AG04449 (cell line): ENCODE results near the gene B4GALNT4.
A peak's percentile ranks its signal among the peaks of the same experiment; 100 is the strongest.
"Not testable (repeated sequence)": the region's sequence is repeated elsewhere in the genome, so short reads cannot be mapped to it uniquely, and the experiment has no call there.

Experiments used
- CTCF ChIA-PET: fragments of 350-600 bp; formaldehyde crosslinking; extraction: SDS; loops from one replicate; lab custom pipeline; 2021; ENCODE audit warnings: antibody characterized with exemption; lab: Yijun Ruan, JAX
- POLR2A ChIA-PET: fragments of 400-600, 350-600 bp; formaldehyde crosslinking; extraction: SDS; loops from one replicate; lab custom pipeline; 2020; ENCODE audit warnings: antibody characterized with exemption, inconsistent platforms; lab: Yijun Ruan, JAX
- DNase-seq: peaks from one replicate; pipeline ENCODE4 v3.0.0-alpha.2; 2010; ENCODE audit warnings: low read depth, low spot score
- H3K4me3 ChIP-seq: 2 replicates; pipeline ENCODE4 v1.5.1; 2011; ENCODE audit warnings: low read depth, mild to moderate bottlenecking, control low read depth, low read length
- CTCF ChIP-seq: IDR thresholded peaks from one replicate; pipeline ENCODE4 v1.5.1; 2011; ENCODE audit warnings: mild to moderate bottlenecking, moderate library complexity, low read length, control low read depth, inconsistent platforms; ENCODE audit not compliant: insufficient read depth; ENCODE audit errors: missing control alignments

The B4GALNT4 gene

GRCh38 chr11:384511-384910, 15.2 kb downstream of the B4GALNT4 start:
- ChIA-PET POLR2A (no interaction called here), CTCF (interaction anchor here (1.2 to 2.9 kb wide), 2 partner anchors 12 to 65 kb away, joined by 3 to 7 read pairs; no protein-coding TSS in a partner anchor)
- no peak overlapping the region for H3K4me3 ChIP-seq
- TF ChIP-seq CTCF: no peak
- DNase-seq: no peak

- TF ChIP-seq CTCF: no peak
- CTCF ChIA-PET: interaction anchor here (1.0 to 1.7 kb wide), 2 partner anchors 15 to 80 kb away, joined by 3 to 6 read pairs; no protein-coding TSS in a partner anchor
- DNase-seq: no peak
- POLR2A ChIA-PET: no interaction called here
- no peak overlapping the region for H3K4me3 ChIP-seq
These were observed 16.5 kb downstream of the B4GALNT4 start for GRCh38 chr11:385594-386351.

GRCh38 chr11:386483-386882, 17.2 kb downstream of the B4GALNT4 start:
- TF ChIP-seq CTCF: no peak
- DNase-seq: no peak
- no peak overlapping the region for H3K4me3 ChIP-seq
- CTCF ChIA-PET: interaction anchor here (1.0 to 1.7 kb wide), 2 partner anchors 16 to 81 kb away, joined by 3 to 6 read pairs; no protein-coding TSS in a partner anchor
- POLR2A ChIA-PET: no interaction called here

GRCh38 chr11:387193-387793, 18.0 kb downstream of the B4GALNT4 start:
- ChIA-PET POLR2A (no interaction called here), CTCF (interaction anchor here (0.9 to 1.7 kb wide), 5 partner anchors 10 to 81 kb away, joined by 3 to 6 read pairs (median 3); no protein-coding TSS in a partner anchor)
- H3K4me3 ChIP-seq: no peak overlapping the region
- no peak for DNase-seq
- TF ChIP-seq CTCF: peak; percentile 8

GRCh38 chr11:389369-389768, 20.1 kb downstream of the B4GALNT4 start:
- DNase-seq, H3K4me3 ChIP-seq, POLR2A ChIA-PET: not testable (repeated sequence)
- CTCF ChIA-PET: interaction anchor here (1.0 kb wide), 1 partner anchor 58 kb away, joined by 4 read pairs; no protein-coding TSS in a partner anchor

GRCh38 chr11:390175-390574, 20.9 kb downstream of the B4GALNT4 start:
- no peak for TF ChIP-seq CTCF
- no peak overlapping the region for H3K4me3 ChIP-seq
- ChIA-PET CTCF (interaction anchor here (1.0 kb wide), 1 partner anchor 57 kb away, joined by 4 read pairs; no protein-coding TSS in a partner anchor), POLR2A (no interaction called here)
- no peak for DNase-seq
